GM18519 (cell line): ENCODE data around the gene KRTDAP.

Source experiments
- ATAC-seq: cut with Tn5 transposase; IDR thresholded peaks from one replicate; pipeline ENCODE4 v1.9.1; 2021; ENCODE audit warnings: mild to moderate bottlenecking, moderate library complexity; ENCODE audit not compliant: unreplicated experiment, low FRiP score

Gene KRTDAP

DNA sequence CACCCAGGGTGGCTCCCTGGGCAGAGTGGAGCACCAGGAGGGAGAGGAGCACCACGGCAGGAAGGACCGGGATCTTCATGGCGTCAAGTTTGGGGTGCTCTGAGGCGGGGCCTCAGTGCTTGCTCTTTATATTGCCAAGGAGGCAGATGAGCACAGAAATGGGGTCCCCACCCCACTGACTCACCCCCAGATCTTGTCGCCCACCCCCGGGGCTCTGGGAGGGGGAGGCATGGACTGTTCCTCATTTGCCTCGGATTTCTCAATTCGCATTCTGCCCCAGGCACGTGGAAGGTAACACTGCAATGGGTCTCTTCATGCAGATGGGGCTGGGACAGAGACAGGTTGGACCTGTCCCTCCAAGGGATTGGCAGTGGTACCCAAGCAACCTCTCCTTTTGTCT is at the start of gene KRTDAP:
KRTDAP (minus strand) TSS at position 101 of the 400 bp plus-strand sequence; CDS start at position 79, 22 bp downstream.
- ATAC-seq: no peak

GRCh38 chr19:35539850-35540249 is 49.6 kb upstream of the KRTDAP start:
- ATAC-seq: no peak

GRCh38 chr19:35539314-35539713 is 49.0 kb upstream of the KRTDAP start:
- ATAC-seq: no peak

DNA sequence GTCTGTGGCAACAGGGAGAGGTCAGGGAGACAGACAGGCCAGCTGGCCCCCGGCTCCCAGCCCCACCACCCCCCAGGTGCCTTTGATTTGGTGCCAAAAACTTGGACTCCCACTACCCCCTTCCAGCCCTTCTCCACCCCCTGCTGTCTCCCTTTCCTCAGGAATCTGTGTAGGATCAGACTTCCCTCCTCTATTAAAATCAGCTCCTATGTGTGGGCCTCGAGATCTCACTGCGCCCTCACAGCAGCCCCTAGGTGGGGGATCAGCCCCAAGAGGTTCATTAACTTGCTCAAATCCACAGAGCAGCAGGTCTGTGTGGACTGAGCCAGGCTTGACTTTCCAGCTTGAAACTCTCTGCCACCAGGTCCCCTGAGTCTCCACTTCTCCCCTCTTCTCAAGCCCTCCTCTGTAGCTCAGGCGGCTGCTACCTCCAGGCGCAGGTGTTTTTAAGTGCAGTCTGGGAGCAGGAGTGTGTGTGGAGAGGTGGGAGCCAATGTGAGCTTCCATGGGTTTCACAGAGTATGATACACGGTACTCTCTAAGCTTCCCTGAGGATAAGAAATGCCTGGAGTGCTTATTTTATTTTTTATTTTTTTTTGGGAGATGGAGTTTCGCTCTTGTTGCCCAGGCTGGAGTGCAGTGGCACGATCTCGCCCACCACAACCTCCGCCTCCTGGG is 44.7 kb upstream of the KRTDAP start:
- ATAC-seq: no peak

DNA sequence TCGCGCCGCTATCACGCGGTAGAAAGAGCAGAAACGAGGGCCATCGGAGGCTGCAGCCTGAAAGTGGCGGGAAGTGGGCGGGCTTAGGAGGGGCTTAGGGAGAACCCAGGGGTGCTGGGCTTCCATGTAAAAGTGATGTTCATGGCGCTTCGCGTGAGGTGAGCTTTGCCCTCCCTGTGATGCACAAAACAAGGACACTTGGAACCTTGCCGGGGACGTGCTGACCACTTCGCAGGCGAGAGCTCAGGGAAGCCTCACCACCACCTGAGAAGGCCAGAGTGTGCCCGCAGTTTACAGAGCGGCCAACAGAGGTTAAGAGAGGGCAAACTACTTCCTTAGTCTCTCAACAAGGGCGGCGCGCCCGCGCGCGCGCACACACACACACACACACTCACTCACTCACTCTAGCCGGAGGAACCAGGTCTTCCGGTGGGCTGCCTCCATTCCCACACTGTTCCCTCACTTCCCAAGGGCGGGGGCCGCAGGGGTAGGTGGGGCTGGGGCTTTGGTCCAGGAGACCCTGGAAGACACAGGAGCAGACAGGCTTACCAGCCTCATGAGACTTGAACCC is 43.6 kb upstream of the KRTDAP start:
- no peak for ATAC-seq

GRCh38 chr19:35533201-35533821 is 43.0 kb upstream of the KRTDAP start, which contains the start of gene GAPDHS:
GAPDHS (plus strand) TSS chr19:35533456; CDS start chr19:35533528, 72 bp downstream.
- ATAC-seq: no peak

- ATAC-seq: no peak
Observed at GRCh38 chr19:35531291-35531690, 41.0 kb upstream of the KRTDAP start.

DNA sequence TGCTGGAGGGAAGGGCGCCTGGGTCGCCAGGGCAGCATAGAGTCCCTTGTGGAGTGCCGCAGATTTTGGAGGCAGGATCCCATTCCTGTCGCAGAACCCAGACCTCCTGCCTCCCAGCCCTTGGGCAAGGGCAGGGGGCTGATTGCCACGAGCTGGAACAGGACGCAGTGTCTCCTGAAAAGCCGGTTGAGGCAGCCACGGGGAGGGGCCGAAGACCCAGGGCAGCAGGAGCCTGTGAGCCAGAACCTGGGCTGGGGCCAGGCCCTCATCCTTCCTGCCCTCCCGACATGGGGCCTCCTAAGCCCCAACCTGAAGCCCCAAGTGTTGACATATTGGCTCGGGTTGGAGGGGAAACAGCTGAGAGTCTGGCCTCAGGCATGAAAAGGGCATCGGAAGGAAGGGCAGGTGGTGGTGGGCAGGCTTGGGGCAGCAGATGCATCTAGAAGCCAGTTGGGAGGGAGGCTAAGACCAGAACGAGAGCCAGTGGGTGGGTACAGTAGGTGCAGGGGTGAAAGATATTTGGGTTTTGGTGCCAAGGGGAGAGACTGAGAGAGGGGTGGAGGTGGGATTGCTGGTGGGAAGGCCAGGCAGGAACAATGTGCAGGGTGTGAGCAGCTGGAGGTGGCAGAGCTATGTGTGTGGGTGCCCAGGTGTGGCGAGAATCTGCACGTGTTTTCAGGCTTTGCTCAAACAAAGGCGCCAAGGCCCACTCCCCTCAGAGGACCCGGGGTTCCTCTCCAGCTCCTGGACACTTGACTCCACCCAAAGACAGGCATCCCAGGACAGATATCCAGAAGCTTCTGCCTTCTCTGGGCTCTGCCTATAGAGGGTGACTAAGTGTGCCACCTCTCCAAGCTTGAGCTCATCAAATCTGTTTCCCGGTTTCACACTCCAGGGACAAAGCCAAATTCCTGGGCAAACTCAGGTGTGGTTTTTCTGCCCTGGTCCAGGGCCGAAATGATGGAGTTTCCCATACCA is 39.3 kb upstream of the KRTDAP start:
- ATAC-seq: no peak

DNA sequence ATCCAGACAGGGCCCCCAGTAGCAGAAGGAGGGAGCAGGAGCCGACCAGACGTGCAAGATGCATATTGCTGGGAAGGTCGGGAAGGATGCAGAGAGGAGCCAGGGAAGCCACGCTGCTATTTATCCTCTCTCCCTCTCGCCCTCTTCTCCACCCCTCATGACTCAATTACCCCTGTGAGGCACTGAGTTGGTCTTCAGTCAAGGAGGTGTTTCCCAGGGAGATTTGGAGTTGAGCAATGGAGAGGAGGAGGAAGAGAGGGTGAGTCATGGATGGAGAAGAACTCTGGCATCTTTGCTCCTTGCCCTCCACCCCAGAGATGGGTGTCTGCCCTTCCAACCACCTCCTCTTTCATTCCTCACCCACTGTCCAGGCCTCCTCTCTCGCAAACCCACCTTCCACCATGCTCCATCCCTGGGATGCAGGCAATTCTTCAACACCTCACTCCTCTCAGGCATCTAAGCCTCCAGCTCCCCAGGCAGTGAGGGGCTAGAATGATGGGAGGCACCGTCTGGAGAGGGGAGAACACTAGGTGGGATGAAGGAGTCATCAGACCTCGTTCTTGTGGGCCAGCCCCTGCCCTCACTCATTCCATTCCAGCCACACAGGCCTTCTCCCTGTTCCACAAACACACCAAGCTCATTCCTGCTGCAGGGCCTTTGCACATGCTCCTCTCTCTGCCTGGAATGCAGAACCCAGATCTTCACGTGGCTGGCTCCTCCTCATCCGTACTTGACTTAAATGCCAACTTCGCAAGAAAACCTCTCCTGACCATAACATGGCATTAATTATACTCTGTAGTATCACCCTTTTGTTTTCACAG is 38.2 kb upstream of the KRTDAP start, which contains the start of gene SBSN:
SBSN (minus strand) TSS at position 94 of the 821 bp plus-strand sequence; CDS start at position 64, 30 bp downstream.
- no peak for ATAC-seq

- ATAC-seq: no peak
Observed at GRCh38 chr19:35525873-35526272, 35.6 kb upstream of the KRTDAP start.

DNA sequence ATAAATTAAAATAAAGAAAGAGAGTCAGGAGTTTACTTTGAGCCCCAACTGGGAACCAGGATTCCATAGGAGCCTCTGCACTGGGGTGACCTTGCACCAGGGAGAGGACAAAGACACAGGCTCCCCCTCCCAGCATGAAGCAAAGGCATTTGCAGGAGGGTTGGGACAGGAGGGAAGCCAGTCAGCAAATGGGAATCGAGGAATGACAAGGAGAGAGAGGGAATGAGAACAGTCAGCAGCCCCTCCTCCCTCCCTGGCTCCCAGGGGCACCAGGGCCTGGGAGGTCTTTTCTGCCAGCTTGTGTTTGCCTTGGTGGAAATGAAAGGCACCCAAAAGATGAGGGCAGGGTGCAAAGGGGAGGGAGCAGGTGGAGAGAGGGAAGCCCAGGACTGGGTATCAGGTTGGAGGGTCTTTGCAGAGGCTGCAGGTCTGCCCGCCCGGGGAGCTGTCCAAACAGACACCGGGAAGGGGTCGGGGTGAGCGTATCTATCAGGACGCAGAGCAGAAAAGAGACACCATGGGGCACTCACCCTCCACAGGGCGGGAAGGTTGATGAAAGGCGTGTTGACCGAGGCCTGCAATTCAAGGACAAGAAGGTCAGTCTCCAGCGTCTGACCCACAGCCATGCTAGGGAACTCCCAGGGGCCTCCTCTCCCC is 34.0 kb upstream of the KRTDAP start:
- no peak for ATAC-seq

GRCh38 chr19:35522745-35523327 is 32.6 kb upstream of the KRTDAP start:
- no peak for ATAC-seq

GRCh38 chr19:35521124-35521743 is 31.0 kb upstream of the KRTDAP start:
- no peak for ATAC-seq

- no peak for ATAC-seq
Observed at GRCh38 chr19:35519291-35519690, 29.0 kb upstream of the KRTDAP start.

DNA sequence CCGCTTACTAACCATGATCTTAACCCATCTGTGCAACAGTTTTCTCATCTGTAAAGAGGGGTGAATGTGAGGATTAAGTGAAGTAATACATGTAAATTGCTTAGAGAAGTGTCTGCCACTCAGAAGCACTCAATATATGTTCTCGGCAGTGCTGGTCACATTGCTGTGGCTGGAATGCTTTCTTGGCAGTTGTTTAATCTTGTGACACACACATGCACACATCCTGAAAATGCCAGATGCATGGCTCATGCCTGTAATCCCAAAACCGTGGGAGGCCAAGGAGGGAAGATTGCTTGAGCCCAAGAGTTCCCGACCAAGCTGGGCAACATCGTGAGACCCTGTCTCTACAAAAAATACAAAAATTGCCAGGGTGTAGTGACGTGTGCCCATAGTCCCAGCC is 28.0 kb upstream of the KRTDAP start:
- no peak for ATAC-seq

DNA sequence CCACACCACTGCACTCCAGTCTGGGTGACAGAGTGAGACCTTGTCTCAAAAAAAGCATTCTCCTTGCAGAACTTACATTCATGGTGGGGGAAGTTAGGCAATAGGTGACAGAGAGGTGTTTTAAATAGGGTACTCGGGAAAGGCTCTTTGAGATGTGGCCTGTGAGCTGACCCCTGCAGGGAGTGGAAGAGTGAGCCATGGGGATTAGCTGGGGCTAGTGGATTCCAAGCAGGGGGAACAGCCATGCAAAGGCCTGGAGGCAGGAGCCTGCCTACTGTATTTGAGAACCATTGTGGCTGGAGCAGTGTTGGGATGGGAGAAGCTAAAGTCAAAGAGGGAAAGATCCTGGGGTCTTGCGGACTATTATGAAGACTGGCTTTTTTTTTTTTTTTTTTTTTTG is 27.1 kb upstream of the KRTDAP start:
- ATAC-seq: no peak

DNA sequence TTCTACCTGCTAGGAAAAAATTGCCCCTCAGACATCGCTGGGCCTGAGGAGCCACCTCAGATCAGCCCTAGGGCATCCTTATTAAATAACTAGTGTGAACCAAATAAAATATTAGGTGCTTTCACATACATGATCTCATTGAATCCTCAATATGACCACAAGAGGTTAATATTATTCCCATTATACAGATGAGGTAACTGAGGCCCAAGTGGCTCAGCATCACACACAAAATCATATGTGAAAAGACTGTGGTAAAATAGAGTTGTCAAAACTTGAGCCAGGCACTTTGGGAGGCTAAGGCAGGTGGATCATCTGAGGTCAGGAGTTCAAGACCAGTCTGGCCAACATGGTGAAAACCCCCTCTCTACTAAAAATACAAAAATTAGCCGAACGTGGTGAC is 26.0 kb upstream of the KRTDAP start:
- no peak for ATAC-seq

DNA sequence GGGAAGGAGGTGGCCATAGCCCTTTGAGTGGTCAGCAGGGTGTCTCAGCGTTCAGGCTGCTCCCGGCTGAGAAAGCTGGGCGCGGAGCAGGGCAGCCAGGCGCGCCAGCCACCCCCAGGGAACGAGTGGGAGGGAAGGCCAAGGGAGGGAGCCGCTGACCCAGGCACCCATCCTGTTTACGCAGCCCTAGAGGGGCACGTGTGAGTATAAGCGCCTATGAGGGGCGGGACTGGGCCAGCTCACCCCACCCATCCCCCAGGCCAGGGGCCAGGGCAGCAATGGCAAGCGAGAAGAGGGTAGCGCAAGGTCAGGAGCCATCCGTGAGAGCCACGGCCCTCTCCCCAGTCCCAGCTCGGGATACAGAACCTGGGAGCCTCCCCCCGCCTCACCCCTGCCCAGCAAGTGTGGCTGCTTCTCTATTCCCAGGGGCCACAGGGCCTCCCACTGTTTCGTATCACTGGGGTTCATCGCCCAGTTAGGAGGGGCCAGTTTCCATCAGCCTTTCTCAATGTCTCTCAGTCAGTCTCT is 24.1 kb upstream of the KRTDAP start:
- no peak for ATAC-seq
